NCI-H524 treated with DMSO at 0.1 percent for 48 hours (cell line): ENCODE measurements around the gene GATA6.
"Not testable (repeated sequence)": the region's sequence is repeated elsewhere in the genome, so short reads cannot be mapped to it uniquely, and the experiment has no call there.

Experiments used
- DNase-seq: peaks from one replicate; lab custom pipeline; 2025; lab: John Stamatoyannopoulos, UW

The GATA6 gene

DNA sequence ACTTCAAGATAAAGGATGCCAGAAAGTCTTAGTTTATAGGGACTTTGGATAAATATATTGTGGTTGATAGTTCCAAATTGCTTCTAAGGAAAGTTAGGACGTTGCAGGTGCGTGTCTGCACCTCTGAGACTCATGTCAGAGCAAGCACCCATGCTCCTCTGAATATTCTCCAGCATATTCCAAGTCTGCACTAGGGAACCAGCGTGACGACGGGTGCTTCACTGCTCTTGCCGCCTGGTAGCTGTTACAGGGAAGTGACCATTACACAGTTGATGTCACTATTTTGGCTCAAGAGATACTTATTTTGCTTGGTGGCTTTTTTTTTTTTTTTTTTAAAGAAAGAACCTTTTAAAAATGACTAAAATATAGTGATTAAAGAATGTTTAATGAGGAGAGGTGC lies 35.6 kb downstream of the GATA6 start:
- no peak for DNase-seq

DNA sequence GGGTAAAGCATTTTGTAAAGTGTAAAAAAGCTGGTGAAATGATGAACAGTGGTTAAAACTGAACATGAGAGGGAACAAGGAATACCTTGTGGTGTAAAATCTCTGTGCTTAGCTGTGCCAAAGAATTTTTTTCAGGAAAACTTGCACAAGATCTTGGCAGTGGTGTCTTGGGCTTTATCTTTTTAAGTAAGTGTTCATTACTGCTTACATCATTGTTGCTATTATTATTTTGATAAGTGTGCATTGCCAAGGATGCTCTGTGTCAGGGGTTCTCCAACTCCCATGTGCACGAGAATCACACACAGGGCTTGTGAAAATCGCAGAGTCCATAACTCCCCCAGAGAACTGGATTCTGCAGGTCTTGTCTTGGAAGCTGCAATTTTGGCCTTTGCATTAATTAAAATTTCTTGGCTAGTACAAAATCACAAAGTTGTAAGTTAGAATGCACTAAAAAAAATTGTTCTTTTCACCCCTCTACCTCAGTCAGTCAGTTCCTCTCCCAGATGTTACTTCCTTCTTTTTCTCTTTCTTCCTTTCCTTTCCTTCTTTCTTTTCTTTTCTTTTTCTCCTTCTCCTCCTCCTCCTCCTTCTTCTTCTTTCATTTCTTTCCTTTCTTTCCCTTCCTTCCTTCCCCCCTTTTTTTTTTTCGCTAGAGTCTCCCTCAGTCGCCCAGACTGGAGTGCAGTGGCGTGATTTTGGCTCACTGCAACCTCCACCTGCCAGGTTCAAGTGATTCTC lies 37.8 kb downstream of the GATA6 start:
- DNase-seq: no peak

DNA sequence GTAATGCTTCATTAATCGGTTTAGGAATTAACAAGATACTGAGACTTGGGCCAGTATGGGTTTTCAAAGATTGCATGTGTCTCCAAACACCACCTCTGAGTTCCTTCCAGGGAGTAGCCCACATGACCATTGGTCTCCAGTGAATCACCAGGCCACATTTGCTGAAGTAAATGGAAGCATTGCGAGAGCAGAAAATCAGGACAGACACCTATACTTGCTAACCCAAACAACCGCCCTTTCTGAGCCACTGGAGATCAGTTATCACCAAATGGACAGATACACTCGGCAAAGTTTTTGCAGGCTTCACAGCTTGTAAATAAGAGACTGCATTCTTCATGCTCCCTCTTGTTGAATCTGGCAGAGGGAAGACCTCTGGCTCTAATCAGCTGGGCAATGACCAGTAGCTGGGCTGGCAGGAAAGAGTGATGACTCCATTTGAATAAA lies 40.9 kb downstream of the GATA6 start:
- no peak for DNase-seq

DNA sequence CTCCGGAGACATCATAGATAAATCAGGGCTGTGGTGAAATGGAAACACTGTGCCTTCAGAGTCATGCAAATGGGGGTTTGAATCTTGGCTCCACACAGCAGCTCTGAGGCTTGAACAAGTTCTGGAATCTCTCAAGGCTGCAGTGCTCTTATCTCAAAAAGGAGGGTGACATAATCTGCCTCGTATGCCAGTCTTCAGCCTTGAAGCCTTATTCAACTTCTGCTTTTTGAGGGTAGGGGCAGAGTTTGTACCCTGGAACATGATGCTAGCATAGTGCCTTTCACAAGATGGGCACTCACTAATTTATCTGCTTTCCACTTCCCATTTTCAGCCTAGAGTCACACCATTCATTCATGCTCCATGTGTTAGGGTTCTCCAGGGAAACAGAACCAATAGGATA lies 42.3 kb downstream of the GATA6 start:
- no peak for DNase-seq

DNA sequence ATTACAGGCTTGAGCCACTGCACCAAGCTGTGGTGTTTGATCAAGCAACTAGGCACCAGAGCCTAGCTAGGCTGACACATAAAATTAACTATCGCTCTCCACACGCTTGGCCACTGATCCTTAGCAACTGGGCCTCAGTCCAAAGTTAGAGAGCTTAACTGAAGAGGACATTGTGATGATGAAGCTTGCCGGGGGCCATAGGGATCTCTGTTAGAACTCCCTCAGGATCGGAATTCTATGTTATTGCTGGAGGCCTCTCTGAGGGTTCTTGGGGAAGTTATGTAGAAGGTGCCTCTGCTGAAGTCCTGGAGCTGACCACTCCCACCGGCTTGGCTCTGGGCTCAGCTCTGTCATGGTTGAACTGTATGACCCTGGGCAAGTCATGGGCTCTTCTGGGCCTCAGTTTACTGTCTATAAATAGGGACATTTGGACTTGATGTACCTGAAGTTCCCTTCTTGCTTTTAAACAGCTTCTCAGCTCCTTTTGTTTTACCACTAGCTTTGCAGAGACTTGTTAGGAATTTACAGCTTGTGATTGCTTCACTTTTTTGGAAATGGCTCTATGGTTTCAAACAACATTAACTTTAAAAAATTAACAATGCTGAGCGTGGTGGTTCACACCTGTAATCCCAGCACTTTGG lies 44.1 kb downstream of the GATA6 start:
- DNase-seq: no peak

DNA sequence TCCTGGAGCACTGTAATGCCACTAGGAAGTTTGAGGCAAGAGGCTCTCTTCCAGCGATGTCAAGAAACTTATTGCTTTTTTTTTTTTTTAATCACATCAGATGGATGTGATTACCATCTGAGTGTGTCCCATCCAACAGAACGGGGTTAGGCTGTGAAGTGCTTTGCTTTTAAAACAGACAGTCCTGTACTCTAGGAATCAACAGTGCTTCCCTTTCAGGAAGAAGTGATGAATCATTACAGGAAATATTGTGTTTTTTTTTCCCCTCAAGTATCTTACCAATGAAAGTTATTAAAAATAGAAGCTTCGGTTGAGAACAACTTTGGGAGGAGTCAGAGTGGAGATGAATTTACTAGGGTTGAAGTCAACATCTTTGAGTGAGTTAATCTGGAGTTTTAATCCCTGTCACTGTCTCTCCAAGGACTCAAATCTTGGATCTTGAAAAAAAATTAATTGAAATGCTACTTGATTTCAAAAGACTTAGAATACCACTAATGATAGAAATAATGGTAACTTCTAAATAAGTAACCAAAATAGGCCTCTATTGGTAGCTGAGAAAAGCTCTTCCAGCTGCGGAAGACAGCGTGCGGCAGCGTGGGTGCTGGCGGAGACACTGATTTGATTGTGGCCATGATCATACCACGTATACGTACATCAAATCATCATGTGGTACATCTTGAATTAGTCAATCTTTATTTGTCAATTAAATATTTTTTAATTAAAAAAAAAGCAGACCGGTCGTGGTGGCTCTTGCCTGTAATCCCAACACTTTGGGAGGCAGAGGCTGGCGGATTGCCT lies 45.5 kb downstream of the GATA6 start:
- DNase-seq: no peak

DNA sequence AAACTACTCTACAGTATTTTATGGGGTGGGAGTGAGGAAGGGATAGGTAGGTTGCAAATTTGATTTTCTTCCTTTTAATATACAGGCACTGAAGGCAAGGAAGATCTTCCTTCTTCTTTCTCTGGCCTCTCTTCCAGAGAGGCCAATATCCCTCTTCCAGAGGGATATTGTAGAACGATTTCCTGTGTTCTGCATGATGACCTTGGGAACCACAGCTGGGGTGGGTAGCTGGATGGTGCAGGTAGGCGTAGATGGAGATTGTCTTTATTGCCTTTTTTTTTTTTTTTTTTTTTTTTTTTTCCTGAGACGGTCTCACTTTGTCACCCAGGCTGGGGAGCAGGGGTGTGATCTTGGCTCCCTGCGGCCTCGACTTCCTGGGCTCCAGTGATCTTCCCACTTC lies 49.4 kb downstream of the GATA6 start:
- no peak for DNase-seq

DNA sequence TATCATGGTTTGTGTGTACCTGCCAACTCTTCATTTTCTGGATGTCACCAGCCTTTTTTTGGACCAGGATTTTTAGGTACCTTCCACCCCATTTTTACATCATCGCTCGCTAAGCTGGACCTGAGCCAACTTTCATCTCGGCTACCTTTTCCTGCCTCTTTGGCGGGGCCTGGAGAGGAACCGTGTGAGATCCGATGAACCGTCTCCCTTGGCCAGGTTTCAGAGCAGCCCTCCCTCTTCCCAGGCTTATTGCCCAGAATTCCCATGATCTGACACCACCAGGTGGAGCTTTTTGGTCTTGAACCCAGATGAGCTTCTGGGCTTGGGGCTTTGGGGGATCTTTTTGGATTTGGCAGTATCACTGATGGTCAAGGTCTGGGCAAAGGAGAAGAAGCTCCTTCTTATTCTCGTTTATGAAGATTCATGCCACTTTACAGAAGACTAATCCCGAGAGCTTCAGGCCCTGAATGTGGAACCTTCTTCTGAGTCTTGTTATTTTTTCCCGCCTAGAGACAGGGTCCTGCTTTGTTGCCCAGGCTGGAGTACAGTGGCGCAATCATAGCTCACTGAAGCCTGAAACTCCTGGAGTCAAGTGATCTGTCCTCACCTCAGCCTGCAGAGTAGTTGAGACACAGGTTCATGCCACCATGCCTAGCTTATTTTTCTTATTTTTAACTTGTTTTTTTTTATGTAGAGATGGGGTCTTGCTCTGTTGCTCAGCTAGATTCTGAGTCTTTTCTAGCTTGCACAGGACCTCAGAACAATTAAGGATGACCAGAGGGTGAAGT lies 50.4 kb downstream of the GATA6 start:
- no peak for DNase-seq

DNA sequence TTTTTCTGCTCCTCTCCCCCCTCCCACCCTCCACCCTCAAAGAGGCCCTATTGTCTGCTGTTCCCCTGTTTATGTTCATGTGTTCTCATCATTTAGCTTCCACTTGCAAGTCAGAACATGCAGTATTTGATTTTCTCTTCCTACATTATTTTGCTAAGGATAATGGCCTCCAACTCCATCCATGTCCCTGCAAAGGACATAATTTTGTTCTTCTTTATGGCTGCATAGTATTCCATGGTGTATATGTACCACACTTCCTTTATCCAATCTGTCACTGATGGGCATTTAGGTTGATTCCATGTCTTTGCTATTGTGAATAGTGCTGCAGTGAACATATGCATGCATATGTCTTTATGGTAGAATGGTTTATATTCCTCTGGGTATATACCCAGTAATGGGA lies 51.2 kb downstream of the GATA6 start:
- not testable (repeated sequence) for DNase-seq

DNA sequence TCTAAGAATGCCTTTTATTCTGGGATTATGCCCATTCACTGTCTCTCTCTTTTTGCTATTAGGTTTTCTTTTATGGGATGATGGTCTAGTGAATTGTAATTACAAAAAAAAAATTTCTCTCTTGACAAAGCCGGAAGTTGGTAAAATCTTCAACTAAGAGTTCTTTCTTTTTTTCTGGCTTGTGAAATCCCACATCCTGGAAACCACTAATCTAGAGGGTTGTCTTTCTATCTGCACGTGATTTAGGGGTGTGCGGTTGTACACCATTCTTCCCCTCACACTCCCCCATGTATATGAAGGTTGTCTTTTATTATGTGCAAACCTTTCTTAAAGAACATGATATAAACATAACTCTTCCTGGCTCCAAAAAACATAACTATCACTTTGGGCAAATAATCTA lies 52.0 kb downstream of the GATA6 start:
- no peak for DNase-seq

DNA sequence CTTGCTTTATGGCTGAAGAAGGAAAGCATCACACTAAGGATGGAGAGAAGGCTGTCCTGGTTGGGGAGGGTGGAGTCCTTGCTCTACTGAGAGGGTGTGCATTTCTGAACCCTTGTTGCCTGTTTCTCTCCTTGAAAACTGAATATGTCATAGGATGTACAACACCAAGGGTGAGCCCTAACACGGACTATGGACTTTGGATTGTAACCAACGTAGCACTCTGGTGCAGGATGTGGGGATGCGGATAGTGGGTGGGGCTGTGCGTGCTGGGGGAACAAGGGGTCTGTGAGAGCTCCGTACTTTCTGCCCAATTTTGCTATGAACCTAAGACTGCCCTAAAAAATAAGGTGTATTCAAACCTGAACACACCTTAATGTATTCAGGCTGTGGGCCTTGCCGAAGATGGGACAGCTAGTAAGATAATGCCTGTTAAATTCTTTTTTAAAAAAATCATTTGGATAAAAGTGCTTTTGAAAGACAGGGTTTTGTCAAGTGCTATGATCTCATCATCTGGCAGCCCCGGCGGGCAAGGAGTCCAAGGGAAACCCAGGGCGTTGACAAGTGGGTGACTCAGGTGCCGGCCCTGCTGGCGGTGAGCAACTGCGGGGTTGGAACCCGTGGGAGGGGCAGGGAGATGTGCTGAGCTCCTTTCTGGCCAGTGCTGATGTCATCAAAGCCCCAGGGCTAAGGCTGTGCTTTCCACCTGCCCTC lies 54.0 kb downstream of the GATA6 start:
- DNase-seq: no peak

DNA sequence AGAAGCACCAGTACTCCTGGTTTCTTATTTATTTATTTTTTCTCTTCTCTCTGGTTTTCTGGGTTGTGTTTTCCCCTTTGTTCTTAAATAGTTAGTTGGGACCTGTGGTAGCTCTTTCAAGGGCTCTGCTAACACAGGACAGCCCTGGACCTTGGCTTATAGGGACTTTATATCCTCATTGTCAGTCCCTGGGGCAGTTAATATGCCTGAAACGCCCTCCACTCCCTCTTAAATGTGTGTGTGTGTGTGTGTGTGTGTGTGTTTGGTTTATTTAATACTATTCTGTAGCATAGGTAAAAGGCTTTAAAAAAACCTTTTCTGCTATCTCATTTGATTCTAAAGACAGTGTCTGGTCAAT lies 54.6 kb downstream of the GATA6 start:
- DNase-seq: no peak

DNA sequence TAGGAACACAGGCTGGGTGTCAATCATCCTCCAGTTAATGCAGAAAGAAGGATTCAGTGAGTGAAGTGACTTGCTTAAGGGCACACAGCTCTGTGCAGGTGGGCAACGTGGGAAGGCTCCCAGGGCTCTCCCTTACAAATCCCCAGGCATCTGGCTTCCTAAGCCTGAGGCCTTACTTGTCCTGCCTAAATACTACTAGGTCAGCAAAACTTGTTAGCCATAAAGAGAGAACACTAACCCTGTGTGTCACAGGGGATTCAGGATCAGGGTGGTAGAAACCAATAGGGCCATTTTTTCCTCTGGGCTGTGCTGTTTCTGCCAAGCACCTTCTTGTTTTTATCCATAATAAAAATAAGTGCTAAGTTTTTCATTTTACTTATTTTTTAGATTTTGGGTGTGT lies 55.0 kb downstream of the GATA6 start:
- no peak for DNase-seq

DNA sequence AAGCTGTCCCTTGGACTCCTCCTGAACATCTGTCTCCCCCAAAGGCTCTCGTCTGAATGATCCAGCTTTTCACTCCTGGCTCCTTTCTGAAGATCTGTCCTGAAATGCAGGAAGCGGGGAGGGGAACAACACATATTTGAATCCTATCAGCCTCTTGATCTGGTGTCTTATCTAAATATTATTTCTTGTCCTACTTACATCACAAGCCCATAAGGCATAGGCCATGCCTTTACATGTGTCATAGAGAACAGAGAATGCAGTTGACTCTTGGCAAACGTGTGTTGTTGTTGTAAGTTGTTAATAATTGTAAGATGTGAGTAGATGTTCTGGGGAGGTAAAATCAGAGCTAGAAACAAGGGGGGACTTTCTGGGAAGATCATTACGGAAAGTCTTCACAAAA lies 57.4 kb downstream of the GATA6 start:
- DNase-seq: no peak

DNA sequence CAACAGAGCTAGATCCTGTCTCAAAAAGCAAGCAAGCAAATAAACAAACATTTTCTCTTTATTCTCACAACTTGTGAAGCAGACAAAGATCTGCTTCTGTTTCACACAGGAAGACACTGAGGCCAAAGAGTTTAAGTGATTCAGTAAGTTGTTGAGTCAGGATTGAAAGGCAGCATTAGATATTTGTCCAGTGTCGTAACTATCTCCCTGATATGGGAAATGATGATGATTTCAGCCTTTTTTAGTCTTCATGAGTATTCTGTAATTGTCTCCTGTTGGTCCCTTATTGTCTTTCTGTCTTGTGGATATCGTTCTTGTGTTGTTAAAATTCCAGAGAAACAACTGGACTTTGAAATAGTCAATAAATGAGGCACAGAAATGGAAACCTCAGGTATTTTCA lies 59.6 kb downstream of the GATA6 start:
- no peak for DNase-seq

DNA sequence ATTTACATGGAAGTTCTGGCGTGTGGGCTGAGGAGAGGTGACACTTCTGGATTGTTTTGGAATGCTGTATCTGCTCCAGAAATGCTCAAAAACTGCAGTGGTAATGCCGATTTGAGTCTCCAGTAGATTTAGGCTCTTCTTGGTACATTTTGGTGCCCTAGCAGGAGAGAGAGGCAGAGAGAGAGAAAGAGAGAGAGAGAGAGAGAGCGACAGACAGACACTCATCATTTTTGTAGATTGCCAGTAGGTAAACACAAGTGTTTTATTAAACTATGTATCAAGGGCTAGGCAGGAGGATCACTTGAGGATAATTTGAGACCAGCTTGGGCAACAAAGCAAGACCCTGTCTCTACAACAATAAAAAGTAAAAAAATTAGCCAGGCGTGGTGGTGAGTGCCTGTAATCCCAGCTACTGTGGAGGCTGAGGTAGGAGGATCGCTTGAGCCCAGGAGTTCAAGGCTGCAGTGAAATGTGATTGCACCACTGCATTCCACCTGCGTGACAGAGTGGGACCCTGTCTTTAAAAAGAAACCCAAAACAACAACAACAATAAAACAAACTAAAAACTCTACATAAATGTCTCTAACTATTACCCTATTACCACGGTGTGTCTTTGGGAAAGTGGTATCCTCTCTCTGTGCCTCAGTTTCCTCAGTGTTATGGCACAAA lies 60.2 kb downstream of the GATA6 start:
- DNase-seq: no peak

DNA sequence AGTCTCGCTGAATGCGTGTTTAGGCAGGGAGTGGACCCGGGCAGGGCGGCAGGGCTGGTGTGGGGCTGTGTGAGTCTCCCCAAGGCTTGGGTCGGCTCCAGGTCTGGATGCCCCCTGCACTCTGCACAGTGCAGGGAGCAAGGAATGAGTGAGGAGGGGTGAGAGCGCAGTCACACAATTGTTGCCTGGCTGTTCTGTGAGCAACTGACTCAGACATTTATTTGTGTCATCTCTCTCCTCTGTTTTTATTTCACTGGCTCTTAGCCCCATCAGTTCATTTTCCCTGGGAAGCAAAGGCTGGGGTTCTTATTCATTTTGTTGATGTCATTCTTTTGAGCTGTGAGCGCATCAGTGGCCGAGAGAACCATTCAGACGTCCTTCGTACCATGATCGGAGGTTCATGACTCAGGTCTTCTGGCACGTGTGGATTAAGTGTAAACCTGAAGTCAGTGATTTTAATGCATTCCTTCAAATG lies 61.1 kb downstream of the GATA6 start:
- DNase-seq: no peak

DNA sequence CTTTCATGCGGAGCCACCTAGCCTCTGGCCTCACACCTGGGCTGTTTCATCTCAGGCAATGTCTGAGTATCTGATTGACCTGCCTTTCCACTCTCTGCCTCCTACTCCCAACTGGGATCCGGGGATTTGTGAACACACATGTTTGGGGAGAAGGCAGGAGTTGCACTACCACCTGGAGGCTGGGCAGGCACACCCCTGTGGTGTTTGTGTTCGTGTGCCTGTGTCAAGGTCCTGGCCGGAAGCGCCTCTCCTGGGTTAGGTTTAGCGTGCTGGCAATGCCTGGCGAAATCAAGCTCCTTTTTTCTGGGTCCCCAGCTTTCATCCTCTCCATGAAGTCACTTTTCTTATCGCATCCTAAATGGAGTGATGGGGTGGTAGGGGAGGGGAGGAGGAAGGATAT lies 63.9 kb downstream of the GATA6 start:
- DNase-seq: no peak

DNA sequence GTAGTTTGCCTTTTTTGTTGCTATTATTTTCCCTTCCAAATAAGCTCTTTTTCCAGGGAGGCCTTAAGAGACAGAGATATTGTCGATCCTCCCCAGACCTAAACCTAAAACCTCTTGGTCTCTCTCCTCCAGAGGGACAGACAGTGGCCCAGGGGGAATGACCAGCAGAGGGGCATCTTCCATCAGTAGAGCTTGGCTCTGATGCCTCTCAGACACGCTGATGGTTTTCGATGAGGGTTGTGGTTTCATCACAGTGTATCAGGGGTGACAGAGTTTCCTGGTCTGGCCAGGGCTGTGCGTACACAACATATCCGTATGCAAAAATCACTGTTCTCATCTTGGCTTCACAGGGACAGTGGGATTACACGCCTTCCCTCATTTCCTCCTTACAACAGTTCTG lies 68.6 kb downstream of the GATA6 start:
- no peak for DNase-seq

DNA sequence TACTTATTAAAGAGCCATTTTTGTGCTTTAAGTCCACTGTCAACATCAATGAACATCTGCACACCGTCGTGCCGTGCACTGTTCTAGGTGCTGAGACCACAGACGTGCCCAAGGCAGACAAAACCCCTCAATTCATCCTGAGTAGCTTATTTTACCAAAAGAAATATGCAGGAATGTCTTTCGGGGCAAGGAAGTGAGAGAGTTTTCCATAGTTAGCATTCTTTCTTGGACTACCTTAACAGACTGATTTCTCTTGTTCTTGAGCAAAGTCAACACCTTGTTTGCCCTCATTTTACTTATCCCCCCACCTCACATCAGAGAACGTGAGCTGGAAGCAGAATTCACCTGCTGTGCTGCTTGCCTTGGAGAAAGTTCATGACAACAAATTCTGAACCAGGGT lies 69.3 kb downstream of the GATA6 start:
- no peak for DNase-seq

DNA sequence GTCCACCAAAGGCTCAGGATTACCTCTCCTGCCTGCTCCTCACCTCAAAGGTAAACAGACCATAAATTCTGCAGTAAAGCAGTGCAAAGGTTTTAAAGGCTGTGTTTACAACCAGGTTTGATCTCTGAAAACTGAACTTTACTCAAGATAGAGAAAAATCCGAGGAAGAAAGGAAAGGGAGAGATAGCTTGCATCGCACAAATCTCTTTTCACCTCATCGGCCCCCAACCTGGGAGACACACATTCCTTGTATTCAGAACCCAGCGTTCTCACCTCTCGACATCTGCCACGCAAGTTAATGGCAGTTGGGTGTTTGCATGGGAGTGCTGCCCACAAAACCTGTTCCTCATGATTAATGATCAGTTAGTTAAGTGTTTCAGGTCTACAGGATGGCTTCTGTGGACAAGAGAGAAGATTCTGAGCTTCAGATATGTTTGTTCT lies 72.6 kb downstream of the GATA6 start:
- DNase-seq: no peak
